ENCODE measurements around the gene CCDC186.

The CCDC186 gene

DNA sequence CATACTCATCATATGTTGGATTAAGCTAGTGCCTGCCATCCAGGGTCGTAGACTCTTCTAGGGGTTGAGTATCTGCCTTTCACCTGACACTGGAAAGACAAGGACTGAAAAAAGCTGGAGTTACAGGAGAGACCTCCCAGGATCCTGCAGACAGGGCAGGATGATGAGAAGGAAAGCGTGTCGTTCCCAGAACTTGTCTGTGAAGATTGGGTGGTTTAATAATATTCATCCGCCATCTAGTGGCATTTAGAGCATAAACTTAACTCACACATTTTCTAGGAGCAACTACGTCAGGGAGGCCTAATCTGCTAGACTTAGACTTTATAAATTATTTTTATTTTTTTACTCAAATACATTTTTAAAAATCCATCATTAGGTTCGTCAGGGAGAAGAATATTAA, 70.7 kb downstream of the CCDC186 start:
- DNase-seq, result peak in 1 of 2 donors; percentile 46

DNA sequence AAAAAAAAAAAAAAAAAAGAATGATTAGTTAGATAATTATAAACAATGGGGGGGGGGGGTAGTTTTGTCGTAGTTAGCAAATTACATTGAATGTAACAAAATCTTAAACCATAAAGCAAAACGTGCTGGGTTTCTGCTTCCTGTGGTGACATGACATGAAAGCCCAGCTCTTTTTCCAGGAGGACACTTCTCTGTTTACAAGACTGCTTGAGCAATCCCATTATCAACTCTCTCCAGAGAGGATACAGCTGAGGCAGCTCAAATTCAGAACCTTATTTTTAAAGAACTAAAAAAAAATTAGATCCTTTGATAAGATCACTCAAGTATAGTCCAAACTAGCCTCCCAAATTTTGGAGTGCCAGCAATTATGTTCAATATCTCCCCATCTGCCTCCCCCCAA, 71.7 kb downstream of the CCDC186 start:
- no peak for DNase-seq

DNA sequence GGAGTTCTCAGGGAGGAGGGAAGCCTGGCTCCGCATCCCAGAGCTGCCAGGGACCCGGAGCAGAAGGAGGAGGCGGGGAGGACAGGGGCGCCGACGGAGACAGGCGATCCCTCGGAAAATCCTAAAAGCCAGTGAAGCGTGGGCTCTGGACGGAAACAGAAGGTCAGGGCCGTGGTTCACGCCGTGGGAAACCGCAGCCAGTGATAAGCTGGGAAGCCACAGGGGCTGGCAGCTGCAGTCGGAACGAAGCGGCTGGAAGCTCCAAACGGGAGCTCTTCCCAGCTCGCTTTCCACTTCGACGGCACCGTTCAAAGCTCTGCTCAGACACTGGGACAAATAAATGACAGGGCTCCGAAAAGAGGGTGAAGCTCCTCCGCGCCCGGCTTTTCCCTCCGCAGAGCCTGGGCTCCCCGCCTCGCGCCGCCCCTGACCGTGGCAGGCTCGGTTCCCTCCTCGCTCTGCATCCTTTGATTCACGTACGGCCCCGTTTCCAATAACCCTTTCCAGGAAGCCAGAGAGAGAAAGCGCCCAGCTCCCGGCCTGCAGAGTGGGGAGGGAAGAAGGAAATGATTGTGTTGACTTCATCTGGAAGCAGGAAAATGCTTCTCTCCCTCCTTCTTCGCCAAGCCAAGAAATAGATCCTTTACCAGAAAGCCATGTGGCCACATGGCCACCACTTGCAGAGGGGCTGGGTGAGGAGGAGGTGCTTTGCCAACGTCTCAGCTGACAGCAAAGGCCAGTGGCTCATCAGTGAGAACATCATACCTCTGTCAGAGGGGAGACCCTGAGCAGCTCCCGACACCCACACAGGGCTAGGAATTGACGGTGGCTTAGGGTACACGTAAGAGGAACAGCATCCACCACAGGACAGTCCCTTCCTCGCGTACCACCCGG, 72.9 kb downstream of the CCDC186 start:
- DNase-seq, result no peak

GRCh38 chr10:114096864-114097263, 77.1 kb downstream of the CCDC186 start:
- DNase-seq, result no peak

DNA sequence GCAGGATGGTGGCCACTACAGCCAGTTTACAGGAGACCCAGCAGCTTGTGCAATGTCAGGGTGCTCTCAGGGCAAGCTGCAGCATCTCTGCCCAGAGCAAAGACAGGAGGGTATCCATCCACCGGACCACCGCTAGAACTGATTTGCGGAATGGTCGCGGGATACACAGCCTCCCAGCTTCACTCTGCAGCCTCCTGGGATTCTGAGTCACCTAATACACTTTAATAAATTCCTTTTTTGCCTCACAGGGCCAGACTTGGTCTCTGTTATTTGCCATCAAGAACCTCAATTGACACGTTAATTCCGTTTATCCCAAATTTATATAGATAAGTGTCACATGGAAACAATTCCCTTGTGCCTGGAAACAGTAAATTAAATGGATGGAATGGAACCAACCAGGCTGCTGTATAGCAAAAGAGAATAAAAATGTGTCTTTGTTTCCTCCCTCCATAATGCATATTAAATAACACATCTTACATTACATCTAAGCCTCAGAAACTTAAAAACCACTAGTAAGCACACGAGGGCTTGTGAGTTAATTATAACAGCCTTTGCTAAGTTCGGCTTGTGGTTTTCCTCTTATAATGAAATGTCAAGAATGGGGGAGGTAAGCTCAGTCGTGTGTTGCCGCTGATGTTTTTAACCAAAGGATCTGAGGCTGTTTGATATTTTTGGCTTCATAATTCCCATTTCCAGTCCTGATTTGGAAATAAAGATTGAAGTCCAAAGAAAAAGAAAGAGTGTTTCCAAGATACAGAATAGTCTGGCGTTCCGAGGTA, 78.3 kb downstream of the CCDC186 start:
- peak in 1 of 2 donors; percentile 41 for DNase-seq

DNA sequence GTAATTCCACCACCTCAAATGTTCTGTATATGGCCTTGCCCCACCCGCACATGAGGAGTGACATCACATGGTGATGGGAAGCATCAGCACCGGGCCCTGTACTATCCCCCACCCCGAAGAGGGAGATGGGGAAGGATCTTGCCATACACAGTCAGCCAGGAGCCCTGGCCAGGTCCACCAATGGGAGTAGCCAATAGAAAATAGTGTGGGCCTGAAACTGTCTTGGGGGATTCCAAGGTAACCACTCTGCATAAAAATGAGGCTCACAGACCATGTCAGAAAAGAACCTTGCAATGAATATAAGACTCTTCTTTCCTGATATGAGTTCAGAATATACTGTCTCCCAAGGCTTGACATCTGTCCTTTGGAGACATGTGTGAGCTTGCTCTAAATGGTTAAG, 79.2 kb downstream of the CCDC186 start:
- no peak for DNase-seq

DNA sequence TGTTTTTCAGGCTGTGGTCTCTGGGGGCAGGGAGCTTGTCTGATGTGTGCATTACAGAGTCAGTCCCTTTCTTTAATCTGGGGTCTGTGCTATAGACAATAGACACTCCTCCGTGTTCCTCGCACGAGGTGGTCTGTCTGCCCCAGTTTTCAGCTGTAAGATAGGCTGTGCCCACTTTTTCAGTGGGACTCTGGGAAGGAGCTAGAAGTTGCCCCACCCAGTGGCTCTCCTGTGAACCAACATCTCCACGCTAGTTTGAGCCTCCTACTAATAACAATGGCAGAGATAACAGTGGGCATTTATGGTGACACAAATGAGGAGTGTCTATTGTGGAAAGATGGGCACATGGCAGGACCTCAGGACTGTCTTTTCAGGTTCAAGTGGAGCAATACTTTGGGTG, 86.3 kb downstream of the CCDC186 start:
- no peak for DNase-seq

- DNase-seq, result no peak
Measured at GRCh38 chr10:114087255-114087654, 86.7 kb downstream of the CCDC186 start.

DNA sequence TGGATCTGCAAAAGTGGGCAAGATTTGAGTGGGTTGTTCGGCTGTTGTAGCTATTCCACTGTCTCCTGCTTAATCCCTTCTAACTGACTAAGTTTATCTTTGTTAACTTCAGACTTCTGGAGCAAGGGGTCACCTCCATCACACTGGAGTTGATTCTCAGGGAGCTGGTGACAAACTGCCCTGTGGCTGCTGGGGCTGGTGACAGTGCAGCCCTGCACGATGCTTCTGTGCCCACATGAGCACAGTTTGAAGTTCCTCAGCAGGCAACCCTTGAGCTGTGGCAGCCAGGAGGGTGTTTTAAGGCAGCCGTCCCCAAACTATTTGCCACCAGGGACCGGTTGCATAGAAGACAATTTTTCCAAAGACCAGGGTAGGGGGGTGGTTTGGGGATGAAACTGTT, 89.8 kb downstream of the CCDC186 start:
- DNase-seq, result no peak

- no peak for DNase-seq
Measured at GRCh38 chr10:114083040-114083439, 91.0 kb downstream of the CCDC186 start.

DNA sequence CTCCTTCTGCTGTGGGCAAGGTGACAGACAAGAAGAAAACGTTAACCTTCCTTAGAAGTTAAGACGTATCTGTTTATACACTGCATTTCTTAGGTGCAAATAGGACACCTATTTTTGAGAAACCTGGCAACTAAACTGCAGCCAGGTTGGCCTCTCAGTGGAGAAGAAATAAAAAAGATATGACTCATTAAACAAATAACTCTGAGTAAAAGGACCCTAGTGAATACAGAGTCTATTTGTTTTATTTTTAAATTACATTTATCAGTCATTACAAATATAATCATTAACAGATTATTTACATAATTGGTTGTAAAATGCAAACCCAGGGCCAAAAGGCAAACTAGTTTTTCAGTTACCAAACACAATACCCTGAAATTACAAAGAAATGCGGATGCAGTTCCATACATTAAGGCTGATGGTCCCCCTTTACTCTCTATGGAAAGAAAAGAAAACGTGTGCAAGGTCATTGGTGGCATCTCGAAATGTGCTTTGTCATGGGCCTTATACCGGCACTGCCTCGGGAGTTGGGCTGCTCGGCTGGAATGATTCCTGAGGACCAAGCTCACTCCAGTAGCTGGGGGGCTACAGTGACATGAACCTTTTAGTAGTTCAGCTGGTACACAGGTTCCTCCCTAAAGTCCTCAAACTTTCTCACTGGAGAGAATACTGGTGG, 92.0 kb downstream of the CCDC186 start:
- no peak for DNase-seq

DNA sequence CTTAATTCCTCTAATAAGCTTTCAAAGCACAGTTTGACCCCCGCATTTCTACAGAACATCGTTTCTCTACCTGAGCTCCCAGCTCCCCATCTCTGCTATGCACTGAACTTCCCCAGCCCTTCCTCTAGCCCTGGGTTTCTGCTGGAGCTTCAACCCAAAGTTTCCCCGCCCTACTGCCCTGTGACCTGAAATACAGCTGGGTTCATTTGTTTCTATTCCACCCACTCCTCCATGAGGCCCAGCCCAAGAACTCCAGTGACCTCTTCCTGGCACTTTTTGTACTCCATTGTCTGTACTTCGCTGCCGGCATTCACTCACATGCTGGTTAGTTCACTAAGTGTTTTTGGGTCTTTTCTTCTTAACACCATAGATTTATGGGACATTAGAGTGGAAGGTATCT, 94.6 kb downstream of the CCDC186 start:
- DNase-seq, result no peak

GRCh38 chr10:114078346-114078745, 95.7 kb downstream of the CCDC186 start:
- no peak for DNase-seq

- no peak for DNase-seq
Measured at GRCh38 chr10:114077815-114078219, 96.2 kb downstream of the CCDC186 start.

GRCh38 chr10:114077347-114077746, 96.7 kb downstream of the CCDC186 start:
- no peak for DNase-seq

GRCh38 chr10:114075093-114075492, 98.9 kb downstream of the CCDC186 start:
- DNase-seq, result no peak

DNA sequence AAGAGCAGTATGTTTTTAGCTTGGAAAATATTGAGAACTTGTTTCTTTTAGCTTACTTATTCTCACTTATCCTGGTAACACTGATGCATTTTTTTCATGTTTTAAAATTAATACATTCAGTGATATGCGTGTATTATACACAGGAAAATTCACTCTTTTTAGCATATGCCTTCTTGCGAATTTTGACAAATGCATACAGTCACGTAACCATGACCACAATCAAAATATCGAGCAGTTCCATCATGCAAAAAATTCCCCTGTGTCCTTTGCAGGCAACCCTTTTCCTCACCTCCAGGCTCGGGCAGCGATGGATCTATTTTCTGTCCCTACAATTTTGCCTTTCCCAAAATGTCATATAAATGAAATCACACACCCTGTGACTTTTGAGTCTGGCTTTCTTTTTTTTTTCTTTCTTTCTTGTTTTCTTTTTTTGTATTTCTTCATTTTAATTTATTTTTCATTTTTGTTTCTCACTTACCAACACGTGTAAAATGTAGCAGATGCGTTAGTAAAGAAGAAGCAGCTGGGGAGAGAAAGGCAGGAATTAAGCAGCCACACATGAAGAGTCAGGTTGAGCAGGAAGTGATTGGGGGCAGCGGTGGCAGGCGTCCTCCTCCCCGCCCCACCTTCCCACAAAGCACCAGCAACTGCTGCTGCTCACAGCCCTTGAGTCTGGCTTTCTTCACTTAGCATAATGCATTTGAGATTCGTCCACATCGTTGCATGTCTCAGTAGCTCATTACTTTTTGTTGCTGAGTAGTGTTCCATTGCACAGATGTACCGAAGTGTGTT, 100.4 kb downstream of the CCDC186 start:
- DNase-seq, result peak in 1 of 2 donors; percentile 45

GRCh38 chr10:114071178-114071577, 102.8 kb downstream of the CCDC186 start:
- DNase-seq, result no peak

Measured in bone marrow (tissue), 2 donors.